Glutamatergic neuron (in vitro differentiated cells): ENCODE measurements around the gene SIX4. TPM values are rescaled to one million over a fixed set of nuclear protein-coding genes. Genes with fewer than 3 reads are reported as not detected.

Source experiments
- DNase-seq: peaks from one replicate; pipeline ENCODE4 v3.0.0; 2022
- H3K27ac Mint-ChIP-seq: one replicate; pipeline ENCODE4 v1.8.0; 2020; ENCODE audit warnings: mild to moderate bottlenecking, mixed read lengths, inconsistent platforms; ENCODE audit not compliant: unreplicated experiment
- H3K27me3 Mint-ChIP-seq: one replicate; pipeline ENCODE4 v1.8.0; 2020; ENCODE audit warnings: mild to moderate bottlenecking, moderate library complexity, mixed read lengths, inconsistent platforms; ENCODE audit not compliant: unreplicated experiment
- H3K36me3 Mint-ChIP-seq: one replicate; pipeline ENCODE4 v1.8.0; 2020; ENCODE audit warnings: mild to moderate bottlenecking, mixed read lengths, inconsistent platforms; ENCODE audit not compliant: unreplicated experiment
- H3K4me1 Mint-ChIP-seq: one replicate; pipeline ENCODE4 v1.8.0; 2020; ENCODE audit warnings: mild to moderate bottlenecking, low read depth, mixed read lengths, inconsistent platforms; ENCODE audit not compliant: unreplicated experiment
- H3K4me3 Mint-ChIP-seq: one replicate; pipeline ENCODE4 v1.8.0; 2020; ENCODE audit warnings: mild to moderate bottlenecking, mixed read lengths, inconsistent platforms; ENCODE audit not compliant: unreplicated experiment
- H3K9me3 Mint-ChIP-seq: one replicate; pipeline ENCODE4 v1.8.0; 2020; ENCODE audit warnings: mild to moderate bottlenecking, moderate library complexity, mixed read lengths, inconsistent platforms; ENCODE audit not compliant: unreplicated experiment
- total RNA-seq: library from RNA; stranded (reverse); fragmentation: NEBNext Ultra II Directional; extraction: Animal tissue kit (Norgen Biotek cat#: 25700); gene quantifications from one replicate; pipeline ENCODE4 v1.2.1, GENCODE V29; 2021; ENCODE audit not compliant: unreplicated experiment
- TF ChIP-seq, protein P1 (sequence below): fragments of 200-600 bp; sonication (generic); IDR thresholded peaks from one replicate; pipeline ENCODE4 v1.5.0; 2021; ENCODE audit not compliant: partially characterized antibody, unreplicated experiment

The SIX4 gene
- total RNA-seq, 1 donor from 2014 or later: 22.1 TPM

GRCh38 chr14:60744566-60744965 is 20.4 kb upstream of the SIX4 start:
- Mint-ChIP-seq H3K9me3 (no peaks in the 10 kb centered on the region), H3K36me3 (no peaks in the 10 kb centered on the region), H3K27ac (no peak overlapping the region), H3K27me3 (peaks cover 3% of the 10 kb centered on the region), H3K4me1 (no peaks in the 10 kb centered on the region), H3K4me3 (no peak overlapping the region)
- no peak for DNase-seq
- TF ChIP-seq, protein P1, sequence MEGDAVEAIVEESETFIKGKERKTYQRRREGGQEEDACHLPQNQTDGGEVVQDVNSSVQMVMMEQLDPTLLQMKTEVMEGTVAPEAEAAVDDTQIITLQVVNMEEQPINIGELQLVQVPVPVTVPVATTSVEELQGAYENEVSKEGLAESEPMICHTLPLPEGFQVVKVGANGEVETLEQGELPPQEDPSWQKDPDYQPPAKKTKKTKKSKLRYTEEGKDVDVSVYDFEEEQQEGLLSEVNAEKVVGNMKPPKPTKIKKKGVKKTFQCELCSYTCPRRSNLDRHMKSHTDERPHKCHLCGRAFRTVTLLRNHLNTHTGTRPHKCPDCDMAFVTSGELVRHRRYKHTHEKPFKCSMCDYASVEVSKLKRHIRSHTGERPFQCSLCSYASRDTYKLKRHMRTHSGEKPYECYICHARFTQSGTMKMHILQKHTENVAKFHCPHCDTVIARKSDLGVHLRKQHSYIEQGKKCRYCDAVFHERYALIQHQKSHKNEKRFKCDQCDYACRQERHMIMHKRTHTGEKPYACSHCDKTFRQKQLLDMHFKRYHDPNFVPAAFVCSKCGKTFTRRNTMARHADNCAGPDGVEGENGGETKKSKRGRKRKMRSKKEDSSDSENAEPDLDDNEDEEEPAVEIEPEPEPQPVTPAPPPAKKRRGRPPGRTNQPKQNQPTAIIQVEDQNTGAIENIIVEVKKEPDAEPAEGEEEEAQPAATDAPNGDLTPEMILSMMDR: no peak

GRCh38 chr14:60738843-60739508 is 14.8 kb upstream of the SIX4 start:
- peaks cover 7% of the 10 kb centered on the region for H3K4me1 Mint-ChIP-seq
- no peak overlapping the region for H3K27ac Mint-ChIP-seq
- no peak for DNase-seq
- peaks cover 3% of the 10 kb centered on the region for H3K27me3 Mint-ChIP-seq
- TF ChIP-seq, protein P1: no peak
- H3K9me3 Mint-ChIP-seq: peaks cover 2% of the 10 kb centered on the region
- H3K36me3 Mint-ChIP-seq: no peaks in the 10 kb centered on the region
- no peak overlapping the region for H3K4me3 Mint-ChIP-seq

- TF ChIP-seq, protein P1: no peak
- Mint-ChIP-seq H3K36me3 (no peaks in the 10 kb centered on the region), H3K4me3 (peak overlapping the region; percentile 100), H3K9me3 (peaks cover 2% of the 10 kb centered on the region), H3K27me3 (peaks cover 3% of the 10 kb centered on the region), H3K4me1 (peaks cover 7% of the 10 kb centered on the region), H3K27ac (no peak overlapping the region)
- no peak for DNase-seq
Observed at GRCh38 chr14:60736494-60736893, 12.3 kb upstream of the SIX4 start.

GRCh38 chr14:60735416-60735815 is 11.3 kb upstream of the SIX4 start:
- peaks cover 6% of the 10 kb centered on the region for H3K27me3 Mint-ChIP-seq
- peak overlapping the region; percentile 23 for H3K27ac Mint-ChIP-seq
- DNase-seq: no peak
- H3K9me3 Mint-ChIP-seq: peaks cover 2% of the 10 kb centered on the region
- peak overlapping the region; percentile 100 for H3K4me3 Mint-ChIP-seq
- no peaks in the 10 kb centered on the region for H3K36me3 Mint-ChIP-seq
- TF ChIP-seq, protein P1: no peak
- peaks cover 7% of the 10 kb centered on the region for H3K4me1 Mint-ChIP-seq

GRCh38 chr14:60734465-60735242 is 10.5 kb upstream of the SIX4 start, which contains the start of gene MNAT1:
TSS of gene MNAT1 (plus strand) at chr14:60734761. CDS start at chr14:60734863, 102 bp downstream.
- Mint-ChIP-seq H3K9me3 (peaks cover 2% of the 10 kb centered on the region), H3K4me1 (peaks cover 7% of the 10 kb centered on the region), H3K4me3 (peak within 1 kb of the TSS; percentile 100), H3K27me3 (peaks cover 6% of the 10 kb centered on the region), H3K27ac (peak within 1 kb of the TSS; percentile 98), H3K36me3 (no peaks in the 10 kb centered on the region)
- TF ChIP-seq, protein P1: no peak
- DNase-seq: peak; percentile 86
